ENCODE data around the gene GUCA1C.

Gene GUCA1C

DNA sequence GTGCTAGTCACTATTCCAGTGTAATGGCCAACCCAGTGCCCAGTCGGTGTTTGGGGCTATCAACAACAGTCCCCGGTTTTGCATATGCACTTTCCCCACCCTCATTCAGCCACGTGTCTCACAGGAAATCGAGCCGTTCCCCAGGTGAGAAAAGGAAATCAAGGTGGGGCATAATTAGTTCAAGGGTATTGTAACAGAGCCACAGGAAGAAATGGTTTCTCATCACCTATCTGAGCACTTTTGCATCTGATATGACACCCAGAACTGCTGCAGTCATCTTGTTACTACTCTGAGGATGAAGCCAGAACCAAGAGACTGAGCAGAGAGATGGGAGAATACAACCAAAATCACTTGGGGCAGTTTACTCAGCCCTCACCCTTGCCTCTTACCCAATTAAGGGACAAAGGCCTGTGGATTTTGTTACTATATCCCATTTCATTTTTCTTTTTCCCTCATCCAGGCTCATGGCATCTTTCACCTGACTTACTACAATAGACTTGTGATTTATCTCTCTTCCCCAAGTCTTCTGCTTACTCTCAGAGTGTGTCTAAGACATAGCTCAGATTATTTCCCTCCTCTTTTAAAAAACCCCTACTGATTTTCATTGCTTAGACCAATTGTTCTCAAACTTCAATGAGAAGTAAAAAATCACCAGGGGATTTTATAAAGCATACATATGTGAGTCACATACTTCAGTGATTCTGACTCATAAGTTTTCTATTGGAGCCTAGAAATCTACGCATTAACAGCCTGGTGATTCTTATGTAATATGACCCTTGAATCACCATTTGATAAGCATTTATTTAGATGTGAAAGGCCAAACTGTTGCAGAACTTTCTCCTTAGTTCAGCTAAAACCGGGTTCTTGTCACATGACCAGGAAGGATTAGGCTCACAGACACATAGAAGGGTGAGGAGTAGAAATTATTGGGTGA lies 90.5 kb downstream of the GUCA1C start:
- H3K4me3 ChIP-seq: no peak overlapping the region
- H3K4me1 ChIP-seq: no peaks in the 10 kb centered on the region
- no peak overlapping the region for H3K27ac ChIP-seq
- no peaks in the 10 kb centered on the region for H3K27me3 ChIP-seq
- peaks cover 0 to 7% (median 0%) of the 10 kb centered on the region in 3 donors for H3K9me3 ChIP-seq
- intact Hi-C loops (cut with DNase I; ENCODE audit: low total_unique reads): no loop called here
- DNase-seq: no peak
- H3K36me3 ChIP-seq: no peaks in the 10 kb centered on the region
- TF ChIP-seq, protein P1, sequence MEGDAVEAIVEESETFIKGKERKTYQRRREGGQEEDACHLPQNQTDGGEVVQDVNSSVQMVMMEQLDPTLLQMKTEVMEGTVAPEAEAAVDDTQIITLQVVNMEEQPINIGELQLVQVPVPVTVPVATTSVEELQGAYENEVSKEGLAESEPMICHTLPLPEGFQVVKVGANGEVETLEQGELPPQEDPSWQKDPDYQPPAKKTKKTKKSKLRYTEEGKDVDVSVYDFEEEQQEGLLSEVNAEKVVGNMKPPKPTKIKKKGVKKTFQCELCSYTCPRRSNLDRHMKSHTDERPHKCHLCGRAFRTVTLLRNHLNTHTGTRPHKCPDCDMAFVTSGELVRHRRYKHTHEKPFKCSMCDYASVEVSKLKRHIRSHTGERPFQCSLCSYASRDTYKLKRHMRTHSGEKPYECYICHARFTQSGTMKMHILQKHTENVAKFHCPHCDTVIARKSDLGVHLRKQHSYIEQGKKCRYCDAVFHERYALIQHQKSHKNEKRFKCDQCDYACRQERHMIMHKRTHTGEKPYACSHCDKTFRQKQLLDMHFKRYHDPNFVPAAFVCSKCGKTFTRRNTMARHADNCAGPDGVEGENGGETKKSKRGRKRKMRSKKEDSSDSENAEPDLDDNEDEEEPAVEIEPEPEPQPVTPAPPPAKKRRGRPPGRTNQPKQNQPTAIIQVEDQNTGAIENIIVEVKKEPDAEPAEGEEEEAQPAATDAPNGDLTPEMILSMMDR (IDR thresholded peaks at IDR 0.05): no peak

DNA sequence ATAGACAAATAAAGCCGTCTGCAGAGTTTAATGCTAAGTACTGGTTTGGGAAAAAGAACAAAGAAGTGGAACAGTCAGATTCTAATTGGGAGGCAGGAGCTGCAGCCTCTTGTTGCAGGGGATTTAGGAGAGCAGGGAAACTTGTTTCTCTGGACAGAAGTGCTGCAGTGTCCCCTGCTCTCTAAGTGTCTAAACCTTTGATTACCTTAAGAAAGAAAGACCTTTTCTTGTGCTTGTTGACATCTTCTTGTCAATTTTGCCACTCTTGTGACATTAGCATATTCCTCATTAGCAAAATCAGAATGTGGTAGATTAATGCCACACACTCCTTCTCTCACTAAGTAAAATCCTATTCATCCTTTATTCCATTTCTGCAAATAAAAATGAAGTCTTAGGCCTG lies 92.3 kb downstream of the GUCA1C start:
- Histone ChIP-seq H3K36me3 (no peaks in the 10 kb centered on the region), H3K4me1 (no peaks in the 10 kb centered on the region), H3K27me3 (no peaks in the 10 kb centered on the region), H3K4me3 (no peak overlapping the region), H3K9me3 (peaks cover 0 to 7% (median 0%) of the 10 kb centered on the region in 3 donors), H3K27ac (no peak overlapping the region)
- DNase-seq: no peak
- TF ChIP-seq, protein P1 (IDR thresholded peaks at IDR 0.05): no peak
- intact Hi-C loops (cut with DNase I; ENCODE audit: low total_unique reads): no loop called here
